ENCODE measurements around the gene GRIK5.

The GRIK5 gene

DNA sequence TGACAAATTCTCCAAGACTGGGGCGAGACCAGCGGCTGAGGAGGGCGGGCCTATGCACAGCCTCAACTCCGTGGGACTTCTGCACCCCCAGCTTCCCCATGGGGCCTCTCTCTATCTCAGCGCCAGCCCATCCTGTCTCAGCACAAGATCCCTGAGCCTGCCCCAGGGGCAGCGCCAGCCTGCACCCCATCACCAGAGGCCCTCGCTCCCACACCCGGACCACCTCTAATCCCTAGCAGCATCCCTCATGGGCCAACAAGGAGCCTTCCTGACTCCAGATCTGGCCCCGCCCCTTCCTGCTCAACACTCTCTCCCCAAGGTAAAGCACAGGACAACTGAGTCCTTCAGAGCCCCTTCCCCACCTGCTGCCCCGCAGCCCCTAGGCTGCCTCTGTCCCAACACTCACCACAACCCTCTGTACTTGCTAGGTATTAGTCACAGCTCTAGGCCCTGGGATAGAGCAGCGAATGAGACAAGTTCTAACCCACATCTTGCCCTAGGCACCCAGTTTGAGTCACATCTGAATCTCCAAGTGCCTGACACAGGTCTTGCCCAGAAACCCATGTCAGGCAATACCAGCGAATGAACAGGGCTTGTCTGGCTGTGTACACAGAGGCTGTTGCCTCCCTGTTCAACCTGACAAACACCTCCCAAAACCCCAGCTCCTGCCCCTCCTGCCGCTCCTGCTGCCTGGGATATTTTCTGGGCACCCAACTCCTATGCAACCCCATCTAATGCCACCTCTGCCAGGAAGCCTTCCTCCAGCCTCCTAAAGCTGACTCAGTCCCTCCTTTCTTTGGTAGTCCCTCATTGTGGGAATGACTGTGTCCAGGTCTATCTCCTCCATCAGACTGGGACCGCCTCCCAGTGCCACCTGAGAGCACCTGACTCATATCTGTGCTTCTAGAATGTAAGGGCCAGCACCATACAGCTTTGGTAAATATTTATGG lies 18.6 kb downstream of the GRIK5 start:
- TF ChIP-seq REST (IDR thresholded peaks at IDR 0.05; ENCODE audit: insufficient read depth in 1 of 2, low read depth in 2 of 2, low read length in 2 of 2) (no peak), POLR2AphosphoS5 (IDR thresholded peaks at IDR 0.05; ENCODE audit: low read depth, low read length) (no peak), TAF1 (IDR thresholded peaks at IDR 0.05; ENCODE audit: borderline replicate concordance, insufficient read depth, low read length) (no peak), SIN3A (IDR thresholded peaks at IDR 0.05; ENCODE audit: borderline replicate concordance, insufficient read depth, low read length) (no peak), FOXP2 (optimal IDR thresholded peaks at IDR 0.05; ENCODE audit: borderline replicate concordance, extremely low read depth, extremely low read length, insufficient read depth) (no peak)

DNA sequence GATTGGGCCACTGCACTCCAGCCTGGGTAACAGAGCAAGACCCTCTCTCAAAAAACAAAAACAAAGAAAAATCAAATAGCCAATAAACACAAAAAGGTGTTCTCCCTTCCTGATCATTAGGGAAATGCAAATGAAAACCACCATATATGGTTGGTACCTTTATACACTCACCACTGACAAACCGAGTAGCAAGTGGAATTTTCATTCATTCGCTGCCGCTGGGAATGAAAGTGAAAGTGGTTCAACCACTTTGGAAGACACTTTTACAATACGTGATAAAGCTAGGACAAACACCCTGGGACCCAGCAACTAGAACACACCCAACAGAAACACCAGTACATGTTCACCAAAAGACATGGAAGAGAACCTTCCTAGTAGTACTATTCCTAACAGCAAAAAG lies 21.0 kb downstream of the GRIK5 start:
- TF ChIP-seq TAF1 (IDR thresholded peaks at IDR 0.05; ENCODE audit: borderline replicate concordance, insufficient read depth, low read length), result no peak
- TF ChIP-seq FOXP2 (optimal IDR thresholded peaks at IDR 0.05; ENCODE audit: borderline replicate concordance, extremely low read depth, extremely low read length, insufficient read depth), result no peak
- TF ChIP-seq SIN3A (IDR thresholded peaks at IDR 0.05; ENCODE audit: borderline replicate concordance, insufficient read depth, low read length), result no peak
- no peak for TF ChIP-seq REST (IDR thresholded peaks at IDR 0.05; ENCODE audit: insufficient read depth in 1 of 2, low read depth in 2 of 2, low read length in 2 of 2)
- no peak for TF ChIP-seq POLR2AphosphoS5 (IDR thresholded peaks at IDR 0.05; ENCODE audit: low read depth, low read length)

DNA sequence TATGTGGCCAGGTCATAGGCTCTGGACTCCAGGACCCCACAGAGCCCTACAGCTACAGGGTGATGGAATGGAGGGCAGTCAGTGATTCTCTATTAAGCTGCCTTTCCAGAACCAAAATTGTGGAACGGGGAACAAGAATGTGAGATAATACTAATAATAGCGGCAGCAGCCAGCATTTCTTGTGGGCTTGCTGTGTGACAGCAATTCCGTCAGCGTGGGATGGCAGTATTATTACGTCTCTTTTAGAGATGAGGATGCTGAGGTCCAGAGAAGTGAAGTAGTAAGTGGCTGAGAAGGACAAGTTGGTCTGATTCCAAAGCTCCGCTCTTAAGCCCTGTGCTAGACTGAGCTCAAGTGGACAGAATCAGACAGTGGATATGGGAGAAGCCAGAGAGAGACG lies 24.4 kb downstream of the GRIK5 start:
- TF ChIP-seq TAF1 (IDR thresholded peaks at IDR 0.05; ENCODE audit: borderline replicate concordance, insufficient read depth, low read length) (no peak), SIN3A (IDR thresholded peaks at IDR 0.05; ENCODE audit: borderline replicate concordance, insufficient read depth, low read length) (no peak), POLR2AphosphoS5 (IDR thresholded peaks at IDR 0.05; ENCODE audit: low read depth, low read length) (no peak), FOXP2 (optimal IDR thresholded peaks at IDR 0.05; ENCODE audit: borderline replicate concordance, extremely low read depth, extremely low read length, insufficient read depth) (no peak), REST (IDR thresholded peaks at IDR 0.05; ENCODE audit: insufficient read depth in 1 of 2, low read depth in 2 of 2, low read length in 2 of 2) (no peak)

DNA sequence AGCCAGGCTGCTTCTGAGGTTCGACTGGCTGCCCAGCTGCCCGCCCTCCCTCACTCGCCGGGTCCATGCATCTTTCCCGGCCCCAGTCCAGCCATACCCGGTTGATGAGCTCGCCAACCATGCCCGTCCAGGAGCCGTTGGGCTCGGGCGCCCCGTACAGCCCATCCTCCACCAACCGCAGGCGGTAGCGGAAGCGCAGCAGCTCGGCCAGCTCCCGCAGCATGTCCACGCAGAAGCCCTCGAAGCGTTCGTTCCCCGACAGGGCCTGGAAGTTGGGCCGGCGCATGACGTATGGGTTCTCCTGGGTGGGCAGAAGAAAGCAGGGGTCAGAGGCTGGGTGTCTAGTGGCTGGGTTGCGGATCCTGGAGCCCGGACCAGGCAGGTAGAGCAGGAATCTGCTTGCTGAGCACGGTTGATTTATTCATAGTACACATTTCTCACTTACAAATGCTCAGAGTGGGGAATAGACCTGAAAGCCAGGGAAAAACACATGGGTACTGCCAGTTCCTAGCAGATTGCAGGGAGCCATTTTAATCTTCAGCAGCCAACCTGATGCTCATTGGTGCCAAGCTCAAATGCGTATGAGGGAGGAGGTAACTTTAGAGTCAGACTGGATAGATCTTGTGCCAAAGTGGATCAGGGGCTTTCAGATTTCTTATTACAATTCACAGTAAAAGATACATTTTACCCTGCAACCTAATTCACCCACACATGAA lies 27.4 kb downstream of the GRIK5 start:
- TF ChIP-seq FOXP2 (optimal IDR thresholded peaks at IDR 0.05; ENCODE audit: borderline replicate concordance, extremely low read depth, extremely low read length, insufficient read depth) (no peak), SIN3A (IDR thresholded peaks at IDR 0.05; ENCODE audit: borderline replicate concordance, insufficient read depth, low read length) (no peak)

DNA sequence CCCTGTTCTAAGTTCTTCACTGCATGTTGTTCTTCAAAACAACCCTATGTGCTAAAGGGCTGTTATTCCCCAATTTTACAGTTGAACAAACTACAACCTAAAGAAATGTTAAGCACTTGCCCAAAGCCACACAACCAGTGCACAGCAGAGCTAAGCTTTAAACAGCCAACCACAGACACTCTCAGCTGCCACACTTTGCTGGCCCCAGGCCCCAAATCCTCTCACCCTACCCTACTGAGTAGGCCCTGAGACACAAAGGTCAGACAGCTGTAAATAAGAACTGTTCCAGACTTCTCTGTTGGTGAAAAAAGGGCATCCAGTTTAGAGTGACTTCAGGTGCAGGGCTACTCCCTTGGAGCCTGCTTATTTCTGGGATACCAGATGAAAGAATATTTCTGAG lies 30.0 kb downstream of the GRIK5 start:
- TF ChIP-seq TAF1 (IDR thresholded peaks at IDR 0.05; ENCODE audit: borderline replicate concordance, insufficient read depth, low read length), result no peak
- TF ChIP-seq POLR2AphosphoS5 (IDR thresholded peaks at IDR 0.05; ENCODE audit: low read depth, low read length), result no peak
- TF ChIP-seq REST (IDR thresholded peaks at IDR 0.05; ENCODE audit: insufficient read depth in 1 of 2, low read depth in 2 of 2, low read length in 2 of 2), result no peak
- TF ChIP-seq SIN3A (IDR thresholded peaks at IDR 0.05; ENCODE audit: borderline replicate concordance, insufficient read depth, low read length), result no peak
- no peak for TF ChIP-seq FOXP2 (optimal IDR thresholded peaks at IDR 0.05; ENCODE audit: borderline replicate concordance, extremely low read depth, extremely low read length, insufficient read depth)

All from PFSK-1 (cell line).